Upper lobe of right lung (tissue), 1 donor: Measurements from ENCODE around the gene EAF2. TPM values are rescaled to one million over a fixed set of nuclear protein-coding genes. Genes with fewer than 3 reads are reported as not detected.

Source experiments
- ATAC-seq: fragments of 200-7000 bp; cut with Tn5 transposase; one replicate; pipeline ENCODE4 v1.9.1; 2020; ENCODE audit warnings: mild to moderate bottlenecking, moderate library complexity
- DNase-seq: peaks from one replicate; pipeline ENCODE4 v3.0.0-alpha.2; 2020
- H3K27ac ChIP-seq: fragments of 200-600 bp; one replicate; pipeline ENCODE4 v1.8.0; 2022
- H3K27me3 ChIP-seq: fragments of 200-600 bp; one replicate; pipeline ENCODE4 v1.8.0; 2022; ENCODE audit warnings: mild to moderate bottlenecking
- H3K36me3 ChIP-seq: fragments of 200-600 bp; one replicate; pipeline ENCODE4 v1.8.0; 2022
- H3K4me1 ChIP-seq: fragments of 200-600 bp; one replicate; pipeline ENCODE4 v1.8.0; 2022
- H3K4me3 ChIP-seq: fragments of 200-600 bp; one replicate; pipeline ENCODE4 v1.8.0; 2022; ENCODE audit warnings: mild to moderate bottlenecking
- H3K9me3 ChIP-seq: fragments of 200-600 bp; one replicate; pipeline ENCODE4 v1.8.0; 2022
- intact Hi-C: fragments of 100-400 bp; cut with DNase I; formaldehyde crosslinking; loops from one replicate; pipeline ENCODE4 v1.11.0; 2022
- total RNA-seq: library from RNA; stranded (reverse); fragmentation: NEBNext Ultra II Directional; extraction: Animal tissue kit (Norgen Biotek cat#: 25700); gene quantifications from one replicate; pipeline ENCODE4 v1.2.1, GENCODE V29; 2021
- TF ChIP-seq, protein P1 (sequence below): fragments of 200-600 bp; IDR thresholded peaks from one replicate; pipeline ENCODE4 v1.8.0; 2022; ENCODE audit warnings: antibody characterized with exemption
- donor health status: DM: no; HTN: yes; CAD: no; lungs with severe emphysema.

The EAF2 gene
- total RNA-seq, 1 donor from 2014 or later, result 4.8 TPM

- TF ChIP-seq, protein P1, sequence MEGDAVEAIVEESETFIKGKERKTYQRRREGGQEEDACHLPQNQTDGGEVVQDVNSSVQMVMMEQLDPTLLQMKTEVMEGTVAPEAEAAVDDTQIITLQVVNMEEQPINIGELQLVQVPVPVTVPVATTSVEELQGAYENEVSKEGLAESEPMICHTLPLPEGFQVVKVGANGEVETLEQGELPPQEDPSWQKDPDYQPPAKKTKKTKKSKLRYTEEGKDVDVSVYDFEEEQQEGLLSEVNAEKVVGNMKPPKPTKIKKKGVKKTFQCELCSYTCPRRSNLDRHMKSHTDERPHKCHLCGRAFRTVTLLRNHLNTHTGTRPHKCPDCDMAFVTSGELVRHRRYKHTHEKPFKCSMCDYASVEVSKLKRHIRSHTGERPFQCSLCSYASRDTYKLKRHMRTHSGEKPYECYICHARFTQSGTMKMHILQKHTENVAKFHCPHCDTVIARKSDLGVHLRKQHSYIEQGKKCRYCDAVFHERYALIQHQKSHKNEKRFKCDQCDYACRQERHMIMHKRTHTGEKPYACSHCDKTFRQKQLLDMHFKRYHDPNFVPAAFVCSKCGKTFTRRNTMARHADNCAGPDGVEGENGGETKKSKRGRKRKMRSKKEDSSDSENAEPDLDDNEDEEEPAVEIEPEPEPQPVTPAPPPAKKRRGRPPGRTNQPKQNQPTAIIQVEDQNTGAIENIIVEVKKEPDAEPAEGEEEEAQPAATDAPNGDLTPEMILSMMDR, result no peak
- no peak overlapping the region for H3K4me3 ChIP-seq
- ATAC-seq, result no peak
- no peak for DNase-seq
- H3K9me3 ChIP-seq, result no peaks in the 10 kb centered on the region
- H3K27ac ChIP-seq, result no peak overlapping the region
- H3K27me3 ChIP-seq, result no peaks in the 10 kb centered on the region
- peaks cover 22% of the 10 kb centered on the region for H3K36me3 ChIP-seq
- no peaks in the 10 kb centered on the region for H3K4me1 ChIP-seq
- intact Hi-C loops, result no loop called here
These were observed 89.7 kb downstream of the EAF2 start for GRCh38 chr3:121924734-121925133.

- DNase-seq, result no peak
- no peak for ATAC-seq
- Histone ChIP-seq H3K9me3 (no peaks in the 10 kb centered on the region), H3K27me3 (no peaks in the 10 kb centered on the region), H3K27ac (no peak overlapping the region), H3K36me3 (peaks cover 29% of the 10 kb centered on the region), H3K4me1 (no peaks in the 10 kb centered on the region), H3K4me3 (no peak overlapping the region)
- intact Hi-C loops, result no loop called here
- TF ChIP-seq, protein P1, result no peak
These were observed 91.4 kb downstream of the EAF2 start for GRCh38 chr3:121926380-121926779.

Other genes starting within 250 kb of the EAF2 start
- 0.09 TPM for gene FBXO40, start 241.8 kb upstream of the EAF2 start, total RNA-seq
- 76.5 TPM for gene HCLS1, start 174.3 kb upstream of the EAF2 start, total RNA-seq
- 57.0 TPM for gene GOLGB1, start 85.5 kb upstream of the EAF2 start, total RNA-seq
- gene IQCB1, start 149 bp upstream of the EAF2 start, total RNA-seq, result 14.5 TPM
- gene SLC15A2, start 59.2 kb downstream of the EAF2 start, total RNA-seq, result 63.6 TPM
- 6.9 TPM for gene ILDR1, start 187.0 kb downstream of the EAF2 start, total RNA-seq
- gene CD86, start 220.2 kb downstream of the EAF2 start, total RNA-seq, result 27.4 TPM